Type B pancreatic cell (in vitro differentiated cells): ENCODE data around the gene C1QB. TPM values are rescaled to one million over a fixed set of nuclear protein-coding genes. Genes with fewer than 3 reads are reported as not detected.

Experiments used
- DNase-seq: peaks from one replicate; pipeline ENCODE4 v3.0.0; 2021; ENCODE audit warnings: mixed read lengths; ENCODE audit not compliant: unreplicated experiment; ENCODE audit errors: extremely low spot score
- H3K27ac Mint-ChIP-seq: 2 replicates; pipeline ENCODE4 v1.8.0; 2021; ENCODE audit warnings: mild to moderate bottlenecking, mixed read lengths
- H3K27me3 Mint-ChIP-seq: 2 replicates; pipeline ENCODE4 v1.8.0; 2021; ENCODE audit warnings: mixed read lengths
- H3K36me3 Mint-ChIP-seq: 2 replicates; pipeline ENCODE4 v1.8.0; 2021; ENCODE audit warnings: mixed read lengths
- H3K4me1 Mint-ChIP-seq: one replicate; pipeline ENCODE4 v1.8.0; 2021; ENCODE audit warnings: mixed read lengths; ENCODE audit not compliant: unreplicated experiment
- H3K4me3 Mint-ChIP-seq: 2 replicates; pipeline ENCODE4 v1.8.0; 2021; ENCODE audit warnings: mild to moderate bottlenecking, mixed read lengths
- H3K9me3 Mint-ChIP-seq: 2 replicates; pipeline ENCODE4 v1.8.0; 2021; ENCODE audit warnings: mixed read lengths
- CTCF ChIP-seq: fragments of 200-600 bp; sonication (generic); conservative IDR thresholded peaks from 2 replicates; pipeline ENCODE4 v1.5.0; 2021; ENCODE audit warnings: antibody characterized with exemption, mild to moderate bottlenecking
- total RNA-seq: library from RNA; stranded (reverse); gene quantifications from 2 replicates; pipeline ENCODE4 v1.2.1, GENCODE V29; 2021; ENCODE audit warnings: low replicate concordance

Gene C1QB
- total RNA-seq, 1 donor from 2014 or later: not detected

GRCh38 chr1:22625262-22625925 lies 27.6 kb upstream of the C1QB start:
- Mint-ChIP-seq H3K4me3 (no peak overlapping the region), H3K9me3 (no peaks in the 10 kb centered on the region), H3K4me1 (no peaks in the 10 kb centered on the region), H3K27ac (no peak overlapping the region), H3K27me3 (peaks cover 83% of the 10 kb centered on the region), H3K36me3 (no peaks in the 10 kb centered on the region)
- no peak for DNase-seq
- no peak for TF ChIP-seq CTCF

- Mint-ChIP-seq H3K4me3 (no peak overlapping the region), H3K4me1 (no peaks in the 10 kb centered on the region), H3K27me3 (peaks cover 85% of the 10 kb centered on the region), H3K9me3 (no peaks in the 10 kb centered on the region), H3K27ac (no peak overlapping the region), H3K36me3 (no peaks in the 10 kb centered on the region)
- no peak for TF ChIP-seq CTCF
- DNase-seq: no peak
Measured at GRCh38 chr1:22626237-22627157, 26.5 kb upstream of the C1QB start.

GRCh38 chr1:22627331-22627730 lies 25.7 kb upstream of the C1QB start:
- no peak overlapping the region for H3K4me3 Mint-ChIP-seq
- no peak overlapping the region for H3K27ac Mint-ChIP-seq
- H3K4me1 Mint-ChIP-seq: no peaks in the 10 kb centered on the region
- peaks cover 90% of the 10 kb centered on the region for H3K27me3 Mint-ChIP-seq
- DNase-seq: no peak
- H3K9me3 Mint-ChIP-seq: no peaks in the 10 kb centered on the region
- no peak for TF ChIP-seq CTCF
- H3K36me3 Mint-ChIP-seq: no peaks in the 10 kb centered on the region

GRCh38 chr1:22628698-22629444 lies 24.2 kb upstream of the C1QB start:
- Mint-ChIP-seq H3K4me3 (no peak overlapping the region), H3K27ac (no peak overlapping the region), H3K27me3 (peaks cover 87% of the 10 kb centered on the region), H3K4me1 (no peaks in the 10 kb centered on the region), H3K9me3 (no peaks in the 10 kb centered on the region), H3K36me3 (no peaks in the 10 kb centered on the region)
- DNase-seq: no peak
- TF ChIP-seq CTCF: no peak

GRCh38 chr1:22629886-22630285 lies 23.1 kb upstream of the C1QB start:
- Mint-ChIP-seq H3K27ac (no peak overlapping the region), H3K27me3 (peaks cover 79% of the 10 kb centered on the region)

More at GRCh38 chr1:22629886-22630285, 23.1 kb upstream of the C1QB start:
- Mint-ChIP-seq H3K4me3 (no peak overlapping the region), H3K36me3 (no peaks in the 10 kb centered on the region), H3K9me3 (no peaks in the 10 kb centered on the region), H3K4me1 (no peaks in the 10 kb centered on the region)
- TF ChIP-seq CTCF: no peak
- DNase-seq: no peak
